SU-DHL-6 (cell line): ENCODE data around the gene NDUFS1.
"Not testable (repeated sequence)": the region's sequence is repeated elsewhere in the genome, so short reads cannot be mapped to it uniquely, and the experiment has no call there.

Experiments used
- H2AFZ ChIP-seq: fragments of 200-600 bp; sonication (generic); 2 replicates; pipeline ENCODE4 v1.6.1; 2014; ENCODE audit warnings: low read depth, mild to moderate bottlenecking, moderate library complexity, mixed read lengths, antibody characterized with exemption, low read length; ENCODE audit not compliant: severe bottlenecking
- H3F3A ChIP-seq: fragments of 200-600 bp; shearing (Covaris generic); 2 replicates; pipeline ENCODE4 v1.6.0; 2016; ENCODE audit warnings: antibody characterized with exemption, mild to moderate bottlenecking; ENCODE audit not compliant: insufficient read depth
- H3K27ac ChIP-seq: fragments of 200-600 bp; sonication (generic); 2 replicates; pipeline ENCODE4 v1.5.1; 2016; ENCODE audit warnings: low read depth, mild to moderate bottlenecking, low read length, moderate library complexity, mixed read lengths
- H3K27me3 ChIP-seq: fragments of 200-600 bp; sonication (generic), shearing (Covaris generic); 2 replicates; pipeline ENCODE4 v1.6.0; 2014; ENCODE audit warnings: mild to moderate bottlenecking, low read length
- H3K36me3 ChIP-seq: fragments of 200-600 bp; sonication (generic); 2 replicates; pipeline ENCODE4 v1.6.1; 2014; ENCODE audit warnings: mild to moderate bottlenecking, low read length, mixed read lengths
- H3K4me2 ChIP-seq: fragments of 300-600, 200-600 bp; shearing (Covaris generic), sonication (generic); 2 replicates; pipeline ENCODE4 v1.6.0; 2014; ENCODE audit warnings: low read length, low read depth, mild to moderate bottlenecking; ENCODE audit not compliant: poor library complexity, severe bottlenecking
- H3K4me3 ChIP-seq: fragments of 200-600 bp; sonication (generic); 2 replicates; pipeline ENCODE4 v1.5.1; 2014; ENCODE audit warnings: antibody characterized with exemption, low read length, mild to moderate bottlenecking, mixed read lengths; ENCODE audit not compliant: insufficient read depth, poor library complexity, severe bottlenecking
- H3K79me2 ChIP-seq: fragments of 200-600 bp; sonication (generic); 2 replicates; pipeline ENCODE4 v1.6.1; 2014; ENCODE audit warnings: mild to moderate bottlenecking, low read length, moderate library complexity; ENCODE audit not compliant: insufficient read depth
- H3K9ac ChIP-seq: fragments of 200-600 bp; sonication (generic); 2 replicates; pipeline ENCODE4 v1.7.0; 2014; ENCODE audit warnings: mild to moderate bottlenecking, low read length
- H3K9me2 ChIP-seq: fragments of 200-600 bp; sonication (generic); replicated peaks from 2 replicates; pipeline ENCODE4 v1.6.1; 2014; ENCODE audit warnings: low read length; ENCODE audit not compliant: insufficient read depth
- H3K9me3 ChIP-seq: fragments of 200-600 bp; sonication (generic); 2 replicates; pipeline ENCODE4 v1.6.1; 2014; ENCODE audit warnings: low read length, mixed read lengths; ENCODE audit not compliant: insufficient read depth
- H4K20me1 ChIP-seq: fragments of 200-600 bp; sonication (generic); 2 replicates; pipeline ENCODE4 v1.6.1; 2014; ENCODE audit warnings: low read depth, mild to moderate bottlenecking, antibody characterized with exemption, low read length, moderate library complexity, mixed read lengths
- EZH2phosphoT487 ChIP-seq: fragments of 200-600 bp; sonication (generic), shearing (Covaris generic); conservative IDR thresholded peaks from 2 replicates; pipeline ENCODE4 v1.6.1; 2018; ENCODE audit warnings: mild to moderate bottlenecking, antibody characterized with exemption, low read length, moderate library complexity, mixed read lengths
- TF ChIP-seq, protein P1 (sequence below): fragments of 200-600 bp; sonication (generic); IDR thresholded peaks from one replicate; pipeline ENCODE4 v1.5.1; 2017; ENCODE audit warnings: antibody characterized with exemption, mild to moderate bottlenecking, low read length, moderate library complexity; ENCODE audit not compliant: insufficient read depth, poor library complexity, severe bottlenecking

Gene NDUFS1

GRCh38 chr2:206190689-206191088 lies 31.4 kb upstream of the NDUFS1 start:
- Histone ChIP-seq H3K9ac (no peak overlapping the region), H3K27ac (no peak overlapping the region), H3K36me3 (no peaks in the 10 kb centered on the region), H3K4me2 (no peak overlapping the region), H2AFZ (peak overlapping the region; percentile 23), H3K27me3 (no peaks in the 10 kb centered on the region), H3K9me2 (no peaks in the 10 kb centered on the region), H3K9me3 (no peaks in the 10 kb centered on the region), H4K20me1 (no peaks in the 10 kb centered on the region), H3K4me3 (no peak overlapping the region), H3K79me2 (no peaks in the 10 kb centered on the region), H3F3A (no peaks in the 10 kb centered on the region)
- TF ChIP-seq, protein P1, sequence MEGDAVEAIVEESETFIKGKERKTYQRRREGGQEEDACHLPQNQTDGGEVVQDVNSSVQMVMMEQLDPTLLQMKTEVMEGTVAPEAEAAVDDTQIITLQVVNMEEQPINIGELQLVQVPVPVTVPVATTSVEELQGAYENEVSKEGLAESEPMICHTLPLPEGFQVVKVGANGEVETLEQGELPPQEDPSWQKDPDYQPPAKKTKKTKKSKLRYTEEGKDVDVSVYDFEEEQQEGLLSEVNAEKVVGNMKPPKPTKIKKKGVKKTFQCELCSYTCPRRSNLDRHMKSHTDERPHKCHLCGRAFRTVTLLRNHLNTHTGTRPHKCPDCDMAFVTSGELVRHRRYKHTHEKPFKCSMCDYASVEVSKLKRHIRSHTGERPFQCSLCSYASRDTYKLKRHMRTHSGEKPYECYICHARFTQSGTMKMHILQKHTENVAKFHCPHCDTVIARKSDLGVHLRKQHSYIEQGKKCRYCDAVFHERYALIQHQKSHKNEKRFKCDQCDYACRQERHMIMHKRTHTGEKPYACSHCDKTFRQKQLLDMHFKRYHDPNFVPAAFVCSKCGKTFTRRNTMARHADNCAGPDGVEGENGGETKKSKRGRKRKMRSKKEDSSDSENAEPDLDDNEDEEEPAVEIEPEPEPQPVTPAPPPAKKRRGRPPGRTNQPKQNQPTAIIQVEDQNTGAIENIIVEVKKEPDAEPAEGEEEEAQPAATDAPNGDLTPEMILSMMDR, result no peak
- no peak for TF ChIP-seq EZH2phosphoT487

DNA sequence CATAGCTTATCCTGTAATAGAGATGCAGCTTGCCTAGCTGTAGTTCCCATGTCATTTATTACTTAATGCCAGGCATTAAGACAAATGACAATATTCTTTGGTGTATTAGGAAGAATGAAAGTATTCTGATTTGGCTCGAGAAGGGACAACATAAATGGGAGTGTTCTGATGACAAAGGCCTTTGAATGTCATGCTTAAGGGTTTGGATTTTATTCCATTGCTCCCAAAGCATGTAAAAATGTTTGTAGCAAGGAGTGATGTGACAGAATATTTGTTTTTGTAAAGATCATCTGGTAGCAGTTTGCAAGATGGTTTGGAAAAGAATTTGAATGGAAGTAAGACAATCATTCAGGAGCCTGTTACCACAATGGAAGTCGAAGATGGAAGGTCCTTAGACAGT lies 30.9 kb upstream of the NDUFS1 start:
- Histone ChIP-seq H3K79me2 (no peaks in the 10 kb centered on the region), H3K9me2 (no peaks in the 10 kb centered on the region), H3K27ac (no peak overlapping the region), H4K20me1 (no peaks in the 10 kb centered on the region), H3K4me2 (no peak overlapping the region), H3K36me3 (no peaks in the 10 kb centered on the region), H3F3A (no peaks in the 10 kb centered on the region), H3K4me3 (no peak overlapping the region), H3K9me3 (no peaks in the 10 kb centered on the region), H3K27me3 (no peaks in the 10 kb centered on the region), H3K9ac (no peak overlapping the region), H2AFZ (no peak overlapping the region)
- no peak for TF ChIP-seq EZH2phosphoT487
- TF ChIP-seq, protein P1, result no peak

DNA sequence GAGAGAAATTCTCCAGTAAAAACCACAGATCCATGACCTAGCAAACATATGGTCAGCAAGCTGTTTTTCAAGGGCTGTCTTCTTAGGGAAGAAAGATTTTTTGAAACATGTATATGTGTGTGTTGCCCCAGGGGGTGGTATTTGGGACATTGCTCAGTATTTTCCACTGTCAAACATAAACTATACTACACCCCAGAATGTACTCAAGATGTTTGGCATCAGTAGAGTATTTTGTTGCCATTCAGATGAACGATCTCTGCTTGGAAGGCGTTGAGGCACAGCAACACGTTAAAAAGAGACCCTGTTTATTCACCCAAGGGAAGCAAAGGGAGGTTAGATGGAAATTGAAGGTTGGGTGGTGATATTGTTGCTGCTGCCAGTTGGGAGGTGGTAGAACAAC lies 30.4 kb upstream of the NDUFS1 start:
- Histone ChIP-seq H3K9ac (no peak overlapping the region), H3K9me2 (no peaks in the 10 kb centered on the region), H3K36me3 (no peaks in the 10 kb centered on the region), H3K9me3 (no peaks in the 10 kb centered on the region), H3K79me2 (no peaks in the 10 kb centered on the region), H3K4me2 (no peak overlapping the region), H3K27ac (no peak overlapping the region), H4K20me1 (no peaks in the 10 kb centered on the region), H3F3A (no peaks in the 10 kb centered on the region), H3K27me3 (no peaks in the 10 kb centered on the region), H2AFZ (no peak overlapping the region), H3K4me3 (no peak overlapping the region)
- TF ChIP-seq, protein P1, result no peak
- no peak for TF ChIP-seq EZH2phosphoT487

GRCh38 chr2:206181526-206181925 lies 22.3 kb upstream of the NDUFS1 start:
- H3K9me3 ChIP-seq, H4K20me1 ChIP-seq, H3K27ac ChIP-seq, H3K79me2 ChIP-seq, H3F3A ChIP-seq, H3K4me3 ChIP-seq, H3K9me2 ChIP-seq, H3K36me3 ChIP-seq, H2AFZ ChIP-seq, H3K4me2 ChIP-seq, H3K9ac ChIP-seq, H3K27me3 ChIP-seq: not testable (repeated sequence)
